IMR-90 (cell line): Measurements from ENCODE around the gene ABCF1. TPM values are rescaled to one million over a fixed set of nuclear protein-coding genes. Genes with fewer than 3 reads are reported as not detected.

Source experiments
- ATAC-seq: fragments of 200-7000 bp; cut with Tn5 transposase; 2 replicates; pipeline ENCODE4 v1.9.1; 2020; ENCODE audit warnings: low read depth, mild to moderate bottlenecking, moderate library complexity
- BruUV-seq: library from RNA; stranded (reverse); fragments of 400-500 nt; replicated peaks from 2 replicates; lab custom pipeline; 2021; lab: Mats Ljungman, UMichigan
- CTCF ChIA-PET: fragments of 300-600 bp; formaldehyde crosslinking; extraction: SDS; loops from one replicate; lab custom pipeline; 2021; ENCODE audit warnings: antibody characterized with exemption; lab: Yijun Ruan, JAX
- POLR2A ChIA-PET: fragments of 300-600 bp; sonication (Branson Sonifier 250); formaldehyde crosslinking; loops from one replicate; lab custom pipeline; 2022; ENCODE audit warnings: antibody characterized with exemption; ENCODE audit not compliant: unreplicated experiment; lab: Charles Lee
- DNase-seq: peaks from one replicate; pipeline ENCODE4 v3.0.0; 2013
- H2AFZ ChIP-seq: replicated peaks from 2 replicates; pipeline ENCODE3; 2013; ENCODE audit warnings: low read length, mild to moderate bottlenecking; ENCODE audit not compliant: poor library complexity
- H2AK5ac ChIP-seq: 2 replicates; pipeline ENCODE4 v1.6.1; 2013; ENCODE audit warnings: low read depth, low read length, inconsistent platforms
- H2AK9ac ChIP-seq: replicated peaks from 2 replicates; pipeline ENCODE3; 2013; ENCODE audit warnings: mild to moderate bottlenecking, low read depth, low read length, moderate library complexity; ENCODE audit not compliant: poor library complexity
- H2BK120ac ChIP-seq: 2 replicates; pipeline ENCODE4 v1.6.1; 2013; ENCODE audit warnings: low read depth, low read length, inconsistent platforms
- H2BK15ac ChIP-seq: 3 replicates; pipeline ENCODE4 v1.6.1; 2013; ENCODE audit warnings: low read depth, low read length, inconsistent platforms
- H2BK20ac ChIP-seq: 2 replicates; pipeline ENCODE4 v1.6.1; 2013; ENCODE audit warnings: low read depth, mild to moderate bottlenecking, inconsistent platforms, low read length, moderate library complexity
- H2BK5ac ChIP-seq: 2 replicates; pipeline ENCODE4 v1.6.1; 2013; ENCODE audit warnings: mild to moderate bottlenecking, low read depth, low read length, inconsistent platforms; ENCODE audit not compliant: poor library complexity, severe bottlenecking
- H3K14ac ChIP-seq: replicated peaks from 2 replicates; pipeline ENCODE4 v1.6.1; 2013; ENCODE audit warnings: low read depth, low read length, inconsistent platforms
- H3K18ac ChIP-seq: 2 replicates; pipeline ENCODE4 v1.6.1; 2013; ENCODE audit warnings: low read depth, low read length, control low read depth
- H3K23ac ChIP-seq: 2 replicates; pipeline ENCODE4 v1.6.1; 2013; ENCODE audit warnings: low read depth, low read length, inconsistent platforms
- H3K27ac ChIP-seq: 2 replicates; pipeline ENCODE4 v1.5.1; 2013; ENCODE audit warnings: mild to moderate bottlenecking, control low read depth, low read length; ENCODE audit not compliant: insufficient read depth
- H3K27me3 ChIP-seq: 2 replicates; pipeline ENCODE4 v1.6.1; 2013; ENCODE audit warnings: low read length; ENCODE audit not compliant: control insufficient read depth, insufficient read depth
- H3K36me3 ChIP-seq: 2 replicates; pipeline ENCODE4 v1.6.1; 2013; ENCODE audit warnings: low read length, mixed read lengths; ENCODE audit not compliant: control insufficient read depth, insufficient read depth
- H3K4ac ChIP-seq: 2 replicates; pipeline ENCODE4 v1.6.1; 2013; ENCODE audit warnings: low read depth, low read length, inconsistent platforms
- H3K4me1 ChIP-seq: 2 replicates; pipeline ENCODE4 v1.6.1; 2013; ENCODE audit warnings: low read length, mixed read lengths; ENCODE audit not compliant: control insufficient read depth, insufficient read depth
- H3K4me2 ChIP-seq: 2 replicates; pipeline ENCODE4 v1.6.1; 2013; ENCODE audit warnings: low read depth, mild to moderate bottlenecking, control low read depth, low read length, moderate library complexity
- H3K4me3 ChIP-seq: 2 replicates; pipeline ENCODE4 v1.5.1; 2013; ENCODE audit warnings: low read depth, mild to moderate bottlenecking, control low read depth, low read length, moderate library complexity; ENCODE audit not compliant: insufficient read depth
- H3K56ac ChIP-seq: 2 replicates; pipeline ENCODE4 v1.6.1; 2013; ENCODE audit warnings: low read length, inconsistent platforms; ENCODE audit not compliant: insufficient read depth; ENCODE audit errors: extremely low read depth
- H3K79me1 ChIP-seq, 2 experiments: 2 replicates each; pipeline ENCODE4 v1.6.1; 2013; ENCODE audit warnings: low read length in 2 of 2, inconsistent platforms in 1 of 2, low read depth in 1 of 2
- H3K9ac ChIP-seq: 2 replicates; pipeline ENCODE4 v1.6.1; 2013; ENCODE audit warnings: low read depth, low read length, control low read depth
- H3K9me1 ChIP-seq: 2 replicates; pipeline ENCODE4 v1.6.1; 2013; ENCODE audit warnings: low read length, inconsistent platforms; ENCODE audit not compliant: insufficient read depth
- H3K9me3 ChIP-seq: 2 replicates; pipeline ENCODE4 v1.6.1; 2013; ENCODE audit warnings: low read length; ENCODE audit not compliant: control insufficient read depth, insufficient read depth
- H4K20me1 ChIP-seq: 2 replicates; pipeline ENCODE4 v1.6.1; 2013; ENCODE audit warnings: low read length, inconsistent platforms; ENCODE audit not compliant: insufficient read depth
- H4K5ac ChIP-seq: 2 replicates; pipeline ENCODE4 v1.6.1; 2013; ENCODE audit warnings: mild to moderate bottlenecking, low read depth, low read length, control low read depth
- H4K8ac ChIP-seq, 2 experiments: 2 replicates each; pipeline ENCODE4 v1.6.1; 2013; ENCODE audit warnings: low read depth in 2 of 2, low read length in 2 of 2, control low read depth in 1 of 2, inconsistent platforms in 1 of 2
- H4K91ac ChIP-seq: 2 replicates; pipeline ENCODE4 v1.6.1; 2013; ENCODE audit warnings: low read depth, low read length, inconsistent platforms; ENCODE audit not compliant: insufficient read depth
- BHLHE40 ChIP-seq: fragments of 150-350 bp; IDR thresholded peaks from 2 replicates; pipeline ENCODE4 v1.6.1; 2016; ENCODE audit warnings: mild to moderate bottlenecking, low read depth, low read length
- CEBPB ChIP-seq: IDR thresholded peaks from 2 replicates; pipeline ENCODE4 v1.6.1; 2012; ENCODE audit warnings: low read depth, low read length, improper control_type of control experiment
- CHD1 ChIP-seq: IDR thresholded peaks from 2 replicates; pipeline ENCODE4 v1.6.1; 2012; ENCODE audit warnings: low read depth, low read length, improper control_type of control experiment
- CTCF ChIP-seq: conservative IDR thresholded peaks from 2 replicates; pipeline ENCODE4 v1.5.1; 2012; ENCODE audit warnings: mild to moderate bottlenecking, low read depth, low read length, improper control_type of control experiment
- ELK1 ChIP-seq: fragments of 150-350 bp; IDR thresholded peaks from 2 replicates; pipeline ENCODE4 v1.6.1; 2016; ENCODE audit warnings: low read depth, mild to moderate bottlenecking, low read length, moderate library complexity, borderline replicate concordance
- FOS ChIP-seq: fragments of 150-350 bp; IDR thresholded peaks from 2 replicates; pipeline ENCODE4 v1.6.1; 2016; ENCODE audit warnings: low read depth, low read length
- MAFK ChIP-seq: IDR thresholded peaks from 2 replicates; pipeline ENCODE4 v1.6.1; 2012; ENCODE audit warnings: low read depth, low read length, improper control_type of control experiment
- MAZ ChIP-seq: IDR thresholded peaks from 2 replicates; pipeline ENCODE4 v1.6.1; 2012; ENCODE audit warnings: low read depth, mild to moderate bottlenecking, low read length, improper control_type of control experiment, moderate library complexity, borderline replicate concordance
- MXI1 ChIP-seq: IDR thresholded peaks from 2 replicates; pipeline ENCODE4 v1.6.1; 2012; ENCODE audit warnings: low read depth, mild to moderate bottlenecking, low read length, moderate library complexity, borderline replicate concordance
- NFE2L2 ChIP-seq: fragments of 150-350 bp; IDR thresholded peaks from 2 replicates; pipeline ENCODE4 v1.6.1; 2016; ENCODE audit warnings: low read depth, mild to moderate bottlenecking, low read length
- POLR2A ChIP-seq: IDR thresholded peaks from 2 replicates; pipeline ENCODE4 v1.6.1; 2012; ENCODE audit warnings: mild to moderate bottlenecking, low read depth, low read length
- RAD21 ChIP-seq: IDR thresholded peaks from 2 replicates; pipeline ENCODE4 v1.6.1; 2012; ENCODE audit warnings: low read length, improper control_type of control experiment
- RCOR1 ChIP-seq: IDR thresholded peaks from 2 replicates; pipeline ENCODE4 v1.6.1; 2012; ENCODE audit warnings: mild to moderate bottlenecking, low read length, improper control_type of control experiment; ENCODE audit not compliant: insufficient replicate concordance
- RFX5 ChIP-seq: IDR thresholded peaks from 2 replicates; pipeline ENCODE4 v1.8.0; 2012; ENCODE audit warnings: low read depth, mild to moderate bottlenecking, low read length, moderate library complexity
- SMC3 ChIP-seq: fragments of 150-350 bp; IDR thresholded peaks from 2 replicates; pipeline ENCODE4 v1.6.1; 2016; ENCODE audit warnings: low read depth, mild to moderate bottlenecking, antibody characterized with exemption, low read length, moderate library complexity
- USF2 ChIP-seq: fragments of 150-350 bp; IDR thresholded peaks from 2 replicates; pipeline ENCODE4 v1.6.1; 2017; ENCODE audit warnings: mild to moderate bottlenecking, antibody characterized with exemption, low read length, low read depth
- WGBS, 2 experiments: methylation state at CpG; one replicate each; pipeline versions ENCODE4 v1.1.5 to v1.1.7; 2013; ENCODE audit warnings: missing lambda C conversion rate in 2 of 2; ENCODE audit not compliant: insufficient read length in 1 of 2; ENCODE audit errors: extremely low coverage in 2 of 2; 5-methylcytosine and 5-hydroxymethylcytosine counted together
- dilution Hi-C: fragments of 300-500 bp; cut with HindIII; formaldehyde crosslinking; loops from one replicate; pipeline ENCODE4 v1.14.3; 2018; ENCODE audit warnings: low sequenced_read_pairs; ENCODE audit not compliant: unreplicated experiment
- in situ Hi-C: fragments of 300-500 bp; cut with MboI; formaldehyde crosslinking; loops from 3 replicates; pipeline ENCODE4 v1.14.3; 2019; ENCODE audit warnings: low sequenced_read_pairs, inconsistent platforms, mixed read lengths
- intact Hi-C: fragments of 100-400 bp; cut with micrococcal nuclease; formaldehyde crosslinking; loops from 2 replicates; pipeline ENCODE4 v1.10.0; 2022
- polyA plus RNA-seq, 3 experiments: library from polyadenylated mRNA; depleted of rRNA; stranded (reverse); fragments of >200 nt; gene quantifications; 2 replicates each; pipeline ENCODE4 v1.2.3, GENCODE V29; 2012; ENCODE audit warnings: low replicate concordance in 1 of 3
- total RNA-seq: library from RNA; depleted of rRNA; stranded (reverse); fragments of >200 nt; gene quantifications from 2 replicates; pipeline ENCODE4 v1.2.3, GENCODE V29; 2012

ABCF1 gene
- total and polyA plus RNA-seq, 2 of the 4 experiments (the other 2 are of a cell fraction), result 39.1 to 48.6 TPM

GRCh38 chr6:30578051-30578450 is 6.8 kb downstream of the ABCF1 start:
- POLR2A ChIA-PET, result interaction anchor here (0.6 kb wide), 1 partner anchor 37 kb away, joined by 4 read pairs; no protein-coding TSS in a partner anchor
- Histone ChIP-seq H4K8ac (no peak overlapping the region), H4K20me1 (peaks cover 35% of the 10 kb centered on the region), H4K5ac (no peak overlapping the region), H3K4me3 (no peak overlapping the region), H3K4me2 (no peak overlapping the region), H3K27me3 (no peaks in the 10 kb centered on the region), H3K9me1 (no peaks in the 10 kb centered on the region; the same call in 1 of the 2 replicates), H3K27ac (no peak overlapping the region), H2AFZ (no peak overlapping the region), H2BK15ac (no peak overlapping the region), H3K23ac (no peak overlapping the region), H3K56ac (no peak overlapping the region), H3K14ac (no peak overlapping the region), H3K9me3 (no peaks in the 10 kb centered on the region), H3K36me3 (peaks cover 45% of the 10 kb centered on the region), H4K91ac (no peak overlapping the region), H2AK5ac (no peak overlapping the region), H3K4me1 (no peaks in the 10 kb centered on the region), H3K4ac (no peak overlapping the region), H2BK120ac (no peak overlapping the region), H3K9ac (no peak overlapping the region), H2BK20ac (no peak overlapping the region), H3K79me1 (peaks cover 34 to 45% of the 10 kb centered on the region in 2 experiments), H2BK5ac (no peak overlapping the region), H3K18ac (no peak overlapping the region), H2AK9ac (no peak overlapping the region)
- TF ChIP-seq NFE2L2 (no peak), MAFK (no peak), BHLHE40 (no peak), CEBPB (no peak), SMC3 (no peak), CHD1 (no peak), MAZ (no peak), RFX5 (no peak), POLR2A (no peak), CTCF (no peak), RCOR1 (no peak), MXI1 (no peak), USF2 (no peak), ELK1 (no peak), RAD21 (no peak), FOS (no peak)
- no peak for ATAC-seq
- no TSS peak for BruUV-seq
- CTCF ChIA-PET, result no interaction called here
- DNase-seq, result no peak
- dilution Hi-C loops (no loop called here), in situ Hi-C loops (no loop called here), intact Hi-C loops (no loop called here)
- 100% methylated on average over 3 of the region's 8 CpGs; no CpG with 5 or more reads in 1 of the 2 experiments for WGBS, 2 experiments
